NCI-H82 treated with DMSO at 0.1 percent for 48 hours (cell line): ENCODE data around the gene ZBTB40.

Source experiments
- DNase-seq: peaks from one replicate; lab custom pipeline; 2025; ENCODE audit not compliant: unreplicated experiment; lab: John Stamatoyannopoulos, UW

The ZBTB40 gene

DNA sequence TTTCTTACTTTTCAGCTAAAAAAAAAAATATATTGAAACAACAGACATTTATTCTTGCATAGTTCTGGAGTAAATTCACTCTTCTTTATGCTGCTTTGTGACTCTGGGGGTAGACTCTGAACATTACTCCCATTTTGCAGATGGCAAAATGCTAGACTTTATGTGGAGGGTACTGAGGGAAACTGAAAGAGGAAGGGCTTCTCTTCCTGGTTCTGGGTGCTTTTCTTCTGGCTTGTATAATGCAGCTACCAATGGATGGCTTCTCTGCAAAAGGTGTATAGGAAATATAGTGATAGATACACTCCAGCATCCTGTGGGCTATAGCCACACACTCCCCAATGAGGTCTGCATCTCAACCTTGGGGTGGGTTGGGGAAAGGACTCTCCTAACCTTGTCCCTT is 19.7 kb upstream of the ZBTB40 start:
- DNase-seq, result no peak

DNA sequence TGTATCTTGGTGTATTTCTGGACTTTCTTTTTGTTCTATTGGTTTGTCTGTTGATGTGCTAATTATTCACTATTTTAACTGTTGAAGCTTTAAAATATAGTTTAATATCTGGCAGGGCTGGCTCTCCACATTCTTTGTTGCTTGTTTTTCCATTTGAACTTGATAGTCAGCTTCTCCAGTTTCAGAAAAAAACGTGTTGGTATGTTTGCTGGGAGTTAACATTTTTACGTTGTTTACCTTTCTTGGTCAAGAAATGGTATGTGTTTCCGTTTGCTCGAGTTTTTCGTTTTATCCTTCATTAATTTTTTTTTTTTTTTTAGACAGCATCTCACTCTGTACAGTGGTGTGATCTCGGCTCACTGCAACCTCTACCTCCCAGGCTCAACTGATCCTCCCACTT is 16.9 kb upstream of the ZBTB40 start:
- no peak for DNase-seq

DNA sequence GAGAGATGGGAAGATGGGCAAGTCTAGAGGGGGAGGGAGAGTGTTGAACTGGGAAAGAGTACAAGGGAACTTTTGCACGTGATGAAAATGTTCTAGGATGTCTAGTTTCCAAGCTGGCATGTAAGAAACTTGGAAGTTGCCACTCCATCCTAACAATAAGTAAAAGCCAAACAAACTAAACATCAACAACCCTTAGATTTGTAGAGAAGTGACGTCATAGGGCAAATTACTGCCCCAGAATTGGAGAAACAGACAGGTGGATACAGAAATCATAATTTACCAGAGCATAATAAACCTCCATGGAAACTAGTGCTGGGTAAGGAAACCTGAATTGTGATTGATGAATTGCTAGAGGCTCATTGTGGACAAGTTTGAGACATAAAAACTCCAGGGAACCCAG is 14.7 kb upstream of the ZBTB40 start:
- no peak for DNase-seq

DNA sequence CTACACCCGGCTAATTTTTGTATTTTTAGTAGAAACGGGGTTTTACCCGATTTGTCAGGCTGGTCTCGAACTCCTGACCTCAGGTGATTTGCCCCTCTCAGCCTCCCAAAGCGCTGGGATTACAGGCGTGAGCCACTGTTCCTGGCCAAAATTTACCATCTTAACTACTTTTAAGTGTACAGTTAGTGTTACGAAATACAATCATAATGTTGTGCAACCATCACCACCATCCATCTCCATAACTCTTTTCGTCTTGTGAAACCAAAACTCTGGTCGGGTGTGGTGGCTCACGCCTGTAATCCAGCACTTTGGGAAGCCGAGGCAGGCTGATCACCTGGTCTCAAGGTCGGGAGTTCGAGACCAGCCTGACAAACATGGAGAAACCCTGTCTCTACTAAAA is 14.1 kb upstream of the ZBTB40 start:
- DNase-seq, result no peak

DNA sequence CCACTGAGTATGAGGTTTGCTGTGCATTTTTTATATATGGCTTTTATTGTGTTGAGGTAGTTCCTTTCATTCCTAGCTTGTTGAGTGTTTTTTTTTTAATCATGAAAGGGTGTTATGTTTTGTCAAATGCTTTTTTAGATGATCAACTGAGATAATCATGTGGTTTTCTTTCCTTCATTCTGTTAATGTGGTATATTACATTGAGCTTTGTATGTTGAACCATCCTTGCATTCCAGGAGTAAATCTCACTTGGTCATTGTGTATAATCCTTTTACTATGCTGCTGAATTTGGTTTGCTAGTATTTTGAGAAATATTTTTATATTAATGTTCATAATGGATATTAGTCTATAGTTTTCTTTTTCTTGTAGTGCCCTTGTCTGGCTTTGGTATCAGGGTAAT is 11.1 kb upstream of the ZBTB40 start:
- DNase-seq, result no peak

DNA sequence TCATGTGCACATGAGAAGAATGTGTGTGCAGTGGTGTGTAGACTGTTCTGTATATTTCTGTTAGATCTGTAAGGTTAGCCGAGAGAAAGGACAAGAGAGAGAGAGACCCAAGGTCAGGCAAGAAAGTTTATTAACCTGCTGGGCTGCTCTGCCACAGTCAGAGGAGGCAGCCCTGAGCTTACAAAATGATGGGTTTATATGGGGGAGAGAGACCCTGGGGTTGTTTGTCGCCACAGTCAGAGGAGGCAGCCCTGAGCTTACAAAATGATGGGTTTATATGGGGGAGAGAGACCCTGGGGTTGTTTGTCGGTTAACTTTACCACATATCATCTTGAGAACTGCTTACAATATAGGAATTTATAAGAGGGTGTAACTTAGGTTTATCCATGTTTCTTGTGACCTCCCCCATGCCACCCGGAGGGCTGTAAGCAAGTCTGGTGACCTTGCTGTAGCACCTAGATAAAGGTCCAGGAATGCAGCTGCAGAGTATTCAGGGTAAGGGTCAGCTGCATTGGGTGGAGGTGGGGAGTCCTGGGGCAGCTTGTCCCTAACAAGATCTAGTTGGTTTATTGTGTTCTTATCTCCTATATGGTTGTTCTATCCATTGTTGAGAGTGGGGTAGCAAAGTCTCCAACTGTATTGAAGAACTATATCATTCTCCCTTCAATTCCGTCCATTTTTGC is 9.3 kb upstream of the ZBTB40 start:
- DNase-seq, result no peak

DNA sequence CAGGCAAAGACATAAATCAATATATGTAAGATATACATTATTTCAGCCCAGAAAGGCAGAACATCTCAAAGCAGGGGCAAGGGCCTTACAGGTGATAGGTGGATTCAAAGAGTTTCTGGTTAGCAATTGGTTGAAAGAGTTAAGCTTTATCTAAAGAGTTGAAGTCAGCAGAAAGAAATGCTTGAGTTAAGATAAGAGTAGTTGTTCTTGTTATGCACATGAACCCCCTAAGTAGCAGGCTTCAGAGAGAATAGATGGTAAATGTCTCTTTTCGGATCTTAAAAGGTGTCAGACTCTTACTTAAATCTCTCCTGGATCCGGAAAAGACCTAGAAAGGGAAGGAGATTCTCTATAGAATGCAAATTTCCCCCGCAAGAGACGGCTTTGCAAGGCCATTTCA is 8.3 kb upstream of the ZBTB40 start:
- DNase-seq, result no peak

DNA sequence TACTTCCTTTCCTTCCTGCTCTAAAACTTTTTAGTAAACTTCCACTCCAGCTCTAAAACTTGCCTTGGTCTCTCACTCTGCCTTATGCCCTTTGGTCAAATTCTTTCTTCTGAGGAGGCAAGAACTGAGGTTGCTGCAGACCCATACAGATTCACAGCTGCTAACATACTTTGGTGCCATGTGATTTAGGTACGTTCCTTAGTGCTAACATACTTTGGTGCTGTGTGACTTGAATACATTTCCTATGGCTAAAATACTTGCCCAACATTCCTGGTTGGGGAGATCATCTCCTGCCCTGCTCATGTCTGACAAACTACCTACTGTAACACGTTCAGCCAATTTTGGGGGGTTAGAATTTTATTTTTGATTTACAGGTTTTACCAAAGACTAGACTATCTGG is 6.8 kb upstream of the ZBTB40 start:
- no peak for DNase-seq

DNA sequence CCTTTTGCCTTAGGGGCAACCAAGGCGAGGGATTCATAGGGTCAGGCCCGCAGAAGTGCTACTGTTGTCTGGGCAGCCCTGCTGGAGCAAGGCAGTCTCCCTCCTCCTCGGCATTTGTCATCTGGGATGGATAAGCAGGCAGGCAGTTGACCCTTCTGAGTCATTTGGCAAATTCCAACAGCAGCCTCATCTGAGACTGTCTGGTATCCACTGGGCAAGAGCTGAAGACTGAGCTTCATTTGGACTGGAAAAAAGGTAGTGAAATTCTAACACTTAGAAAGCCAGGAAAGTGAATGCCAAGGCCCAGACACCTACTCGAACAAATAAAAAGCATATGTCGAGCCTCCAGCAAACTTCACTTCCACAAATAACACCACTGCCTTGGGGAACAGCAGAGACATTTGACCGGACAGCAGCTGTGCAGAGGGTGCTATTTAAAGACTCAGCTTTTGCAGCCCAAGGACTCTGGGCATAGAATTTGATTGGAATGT is 4.0 kb upstream of the ZBTB40 start:
- no peak for DNase-seq

DNA sequence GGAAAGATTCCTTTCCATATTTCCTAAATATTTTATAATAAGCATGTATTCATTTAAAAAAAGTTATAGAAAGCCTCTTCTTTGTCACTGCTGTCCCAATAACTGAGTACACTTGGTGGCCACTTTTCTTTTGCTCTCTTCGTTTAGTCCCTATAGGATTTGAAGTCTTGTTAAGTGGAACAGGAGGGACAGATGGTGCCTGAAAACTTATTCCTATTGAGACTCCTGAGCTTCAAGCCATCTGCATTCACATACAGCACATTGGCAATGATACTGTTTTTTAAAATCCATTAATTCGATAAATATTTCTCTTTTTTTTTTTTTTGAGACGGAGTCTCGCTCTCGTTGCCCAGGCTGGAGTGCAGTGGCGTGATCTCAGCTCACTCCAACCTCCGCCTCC is 2.0 kb upstream of the ZBTB40 start:
- no peak for DNase-seq

DNA sequence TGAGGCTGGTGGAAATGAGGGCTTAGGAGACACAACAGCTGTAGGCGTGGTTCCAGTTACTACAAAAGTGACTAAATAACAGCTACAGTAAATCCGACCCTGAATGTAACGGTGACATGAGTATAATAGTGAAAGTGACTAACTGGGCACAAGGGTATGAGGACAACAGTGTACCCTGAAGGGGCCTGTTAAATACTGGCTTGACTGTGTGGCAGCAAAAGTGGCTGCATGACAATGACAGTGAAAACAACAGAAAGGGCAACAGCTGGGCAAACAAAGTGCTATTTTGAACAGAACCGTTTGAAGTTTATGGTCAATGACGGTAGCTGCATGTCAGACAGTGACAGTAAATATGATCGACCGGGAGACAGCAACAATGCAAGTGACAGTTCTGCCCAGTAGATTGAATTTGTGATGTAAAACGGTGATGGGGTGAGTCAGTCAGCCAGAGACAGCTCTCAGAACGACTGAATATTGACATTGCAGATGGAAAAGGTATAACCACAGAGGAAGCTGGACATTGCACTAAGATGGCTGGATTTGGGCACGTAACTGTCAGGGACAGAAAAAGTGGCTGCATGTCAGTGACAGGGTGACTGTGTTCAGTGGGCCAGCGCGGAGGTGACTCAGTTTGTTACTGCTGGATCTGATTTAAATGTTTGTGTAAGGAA is 1.2 kb upstream of the ZBTB40 start:
- no peak for DNase-seq

DNA sequence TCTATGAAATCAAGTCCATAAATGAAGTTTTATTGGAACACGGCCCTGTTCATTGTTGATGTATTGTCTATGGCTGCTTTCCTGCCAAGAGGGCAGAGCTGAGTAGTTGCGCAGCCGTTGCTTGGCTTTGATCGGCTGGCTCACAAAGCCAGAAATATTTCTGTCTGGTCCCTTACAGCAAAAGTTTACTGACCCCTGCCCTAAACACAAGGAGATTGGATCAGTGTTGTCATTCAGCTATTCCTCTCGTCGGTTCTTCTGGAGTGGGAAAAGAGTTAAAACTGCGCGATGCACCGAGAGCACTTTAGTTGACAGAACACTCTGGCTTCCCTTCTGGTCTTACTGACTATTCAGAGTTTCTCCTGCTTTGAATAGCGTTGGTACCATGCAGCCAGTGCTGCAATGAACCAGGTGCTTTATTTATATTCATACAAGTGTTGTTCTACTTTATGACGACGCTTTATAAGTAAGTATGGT is 868 bp downstream of the ZBTB40 start:
- DNase-seq, result no peak

DNA sequence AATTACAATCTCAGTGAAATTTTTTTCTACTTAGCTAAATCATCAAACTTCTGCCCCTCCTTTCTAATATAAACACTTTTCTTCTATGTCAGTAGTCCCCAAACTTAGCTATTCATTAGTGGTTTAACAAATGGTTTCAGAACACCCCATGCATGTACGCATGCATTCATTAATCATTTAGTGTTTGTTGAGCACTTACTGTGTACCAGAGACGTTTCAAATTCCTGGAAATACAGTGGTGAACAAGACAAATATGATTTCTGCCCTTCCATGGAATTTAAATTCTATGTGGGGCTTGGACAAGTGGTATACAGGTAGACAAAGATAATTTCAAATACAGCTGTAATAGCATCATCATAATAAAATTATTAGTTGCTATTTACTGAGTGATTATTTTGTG is 1.5 kb downstream of the ZBTB40 start:
- no peak for DNase-seq

DNA sequence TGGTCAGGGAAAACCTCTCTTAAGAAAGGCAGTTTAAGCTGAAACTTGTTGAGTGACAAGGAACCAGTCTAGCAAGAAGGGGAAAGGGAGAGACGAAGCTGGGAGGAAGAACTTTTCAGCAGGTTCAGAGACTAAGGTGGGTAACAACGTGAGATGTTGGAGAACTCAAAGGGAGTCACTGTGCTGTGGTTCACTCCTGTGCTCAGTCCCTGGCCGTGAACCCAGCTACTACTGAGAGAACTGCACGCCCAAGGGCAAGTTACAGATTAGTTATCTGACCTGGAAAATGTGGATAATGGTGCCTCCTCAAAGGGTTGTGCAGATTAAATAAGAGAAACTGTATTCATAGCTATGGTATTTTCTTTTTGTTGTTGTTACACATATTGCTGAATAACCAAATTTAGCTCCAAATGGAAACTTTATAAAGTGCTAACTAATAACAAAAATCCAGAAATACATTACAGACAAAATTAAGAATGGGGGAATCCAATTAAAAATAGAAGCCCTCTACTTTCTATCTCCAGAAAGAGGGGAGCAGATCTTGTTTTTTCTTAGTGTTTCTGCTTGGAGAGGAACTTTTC is 2.9 kb downstream of the ZBTB40 start:
- DNase-seq, result no peak

DNA sequence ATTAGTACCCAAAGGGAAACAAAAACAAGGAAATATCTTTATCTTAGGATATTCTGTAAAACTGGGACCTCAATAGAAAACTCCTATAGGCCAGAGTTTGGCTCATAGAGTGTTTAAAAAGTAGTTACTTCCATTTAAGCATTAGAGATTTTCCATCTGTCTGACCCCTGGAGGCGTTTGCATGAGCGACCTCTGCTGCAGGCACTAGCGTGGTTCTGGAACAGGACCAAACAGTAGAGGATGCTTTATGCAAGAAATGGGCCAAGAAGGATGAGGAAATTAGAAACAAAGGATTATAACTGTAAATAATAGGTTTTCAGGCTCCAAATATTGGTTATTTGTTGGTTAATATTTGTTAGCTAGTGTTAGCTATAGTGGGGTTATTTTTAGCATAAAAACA is 5.7 kb downstream of the ZBTB40 start:
- DNase-seq, result no peak

DNA sequence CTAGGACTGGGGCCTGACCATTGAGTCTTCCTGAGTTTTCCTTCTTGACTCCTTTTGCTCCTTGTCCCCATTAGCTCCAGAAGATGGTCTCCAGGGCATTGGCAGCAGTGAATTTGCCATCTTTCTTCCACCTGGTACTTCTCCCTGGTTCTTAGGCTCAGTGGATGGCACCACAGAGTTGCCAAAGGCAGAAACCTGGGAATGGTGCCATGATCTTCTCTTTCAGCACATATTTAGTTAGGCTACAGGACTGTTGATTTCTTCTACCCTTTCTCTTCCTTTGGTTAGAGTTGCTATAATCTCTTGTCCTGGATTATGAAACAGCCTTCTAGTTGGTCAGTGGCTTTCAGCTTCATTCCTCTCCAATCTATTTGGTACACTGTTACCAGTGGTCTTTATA is 6.2 kb downstream of the ZBTB40 start:
- no peak for DNase-seq

DNA sequence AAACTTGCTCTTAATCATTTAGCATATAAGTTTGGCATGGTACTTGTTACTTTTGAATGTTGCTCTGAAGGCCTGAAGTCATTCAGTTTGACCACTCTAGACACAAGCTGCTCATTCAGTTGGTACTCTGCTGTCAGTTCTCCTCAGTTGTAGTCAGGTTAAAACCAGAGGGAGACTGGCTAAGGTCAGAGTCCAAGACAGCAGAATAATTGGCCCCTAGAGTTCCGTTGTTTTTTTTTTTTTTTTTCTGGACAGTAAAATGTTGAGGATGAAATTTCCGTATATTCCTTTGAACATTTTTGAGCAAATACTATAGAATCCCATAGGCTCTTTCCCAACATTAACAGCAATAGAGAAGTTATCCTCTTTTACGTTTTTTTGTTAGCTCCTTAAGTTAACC is 9.4 kb downstream of the ZBTB40 start:
- no peak for DNase-seq

DNA sequence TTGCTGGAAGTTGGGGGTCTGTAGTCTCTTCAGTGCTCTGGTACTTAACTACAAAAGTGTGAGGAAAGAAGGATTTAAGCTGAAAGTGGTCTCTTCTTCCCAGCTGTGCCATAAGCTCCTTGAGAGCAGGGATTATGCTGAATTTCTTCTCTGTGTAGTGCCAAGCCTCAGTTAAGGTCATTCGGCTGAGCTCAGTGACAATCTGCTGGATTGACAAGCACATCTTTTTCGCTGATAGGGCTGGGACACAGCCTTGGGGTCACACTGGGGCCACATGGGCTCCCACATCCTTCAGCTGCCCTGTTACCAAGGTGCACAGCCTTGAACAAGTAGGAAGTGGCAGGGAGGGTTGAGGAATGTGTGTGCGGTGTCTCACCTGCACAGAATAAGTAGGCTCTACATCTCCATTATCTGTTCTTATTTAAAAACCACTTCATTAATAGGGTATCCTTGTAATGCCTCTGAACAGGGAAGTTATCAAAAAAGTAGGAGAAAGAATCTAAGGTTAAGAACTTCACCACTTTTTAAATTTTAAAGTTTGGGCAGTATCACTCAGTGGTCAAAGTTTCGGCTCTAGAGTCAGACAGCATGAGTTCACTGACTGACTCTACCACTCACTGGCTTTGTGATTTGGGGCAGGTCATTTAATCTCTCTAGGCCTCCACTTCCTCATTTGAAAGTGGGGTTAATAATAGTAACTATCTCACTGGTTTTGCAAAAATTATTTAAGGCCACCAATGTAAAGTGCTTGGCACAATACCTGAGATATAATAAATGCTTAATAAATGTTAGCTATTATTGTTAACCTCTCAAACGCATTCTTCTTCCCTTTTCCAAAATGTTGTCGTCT is 10.3 kb downstream of the ZBTB40 start:
- no peak for DNase-seq

DNA sequence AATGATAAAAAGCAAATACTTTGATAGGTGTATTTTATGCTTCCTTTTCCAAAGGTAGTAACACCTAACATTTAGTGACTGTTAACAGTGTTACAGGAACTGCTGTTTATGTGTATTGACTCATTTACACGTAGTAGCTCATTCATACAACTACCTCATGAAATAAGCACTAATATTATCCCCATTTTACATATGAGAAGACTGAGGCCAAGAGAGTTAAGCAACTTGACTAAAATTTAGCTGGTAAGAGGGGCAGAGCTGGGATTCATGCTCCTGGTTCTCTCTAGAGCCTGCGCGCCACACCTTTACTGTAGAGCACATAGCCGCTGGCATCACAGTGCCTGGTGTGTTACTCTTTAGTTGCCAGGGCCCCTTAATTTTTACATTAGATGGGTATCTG is 11.3 kb downstream of the ZBTB40 start:
- no peak for DNase-seq

DNA sequence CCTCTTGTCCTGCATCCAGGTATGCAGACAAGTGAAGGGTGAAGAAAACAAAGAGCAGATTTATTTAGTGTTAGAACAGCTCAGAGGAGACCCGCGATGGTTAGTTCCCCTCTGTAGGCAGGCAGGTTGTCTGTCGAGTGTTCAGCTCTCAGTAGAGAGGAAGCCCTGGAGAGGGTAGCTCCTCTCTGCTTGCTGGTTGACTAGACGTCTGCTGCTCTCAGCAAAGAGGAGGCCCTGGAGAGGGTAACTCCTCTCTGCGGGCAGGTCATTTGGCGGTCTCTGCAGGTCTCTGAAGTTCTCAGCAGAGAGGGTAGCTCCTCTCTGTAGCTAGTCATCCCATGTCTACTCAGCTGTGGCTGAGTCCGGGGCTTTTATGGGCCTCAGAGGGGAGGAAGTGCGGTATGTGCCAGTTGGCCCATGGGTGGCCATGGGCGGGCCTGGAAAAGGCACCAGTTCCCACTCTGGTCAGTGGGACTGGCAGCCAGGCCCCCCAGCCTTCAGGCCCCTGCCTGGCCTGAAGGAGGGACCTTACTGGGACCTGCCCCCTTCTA is 13.4 kb downstream of the ZBTB40 start:
- DNase-seq, result no peak

DNA sequence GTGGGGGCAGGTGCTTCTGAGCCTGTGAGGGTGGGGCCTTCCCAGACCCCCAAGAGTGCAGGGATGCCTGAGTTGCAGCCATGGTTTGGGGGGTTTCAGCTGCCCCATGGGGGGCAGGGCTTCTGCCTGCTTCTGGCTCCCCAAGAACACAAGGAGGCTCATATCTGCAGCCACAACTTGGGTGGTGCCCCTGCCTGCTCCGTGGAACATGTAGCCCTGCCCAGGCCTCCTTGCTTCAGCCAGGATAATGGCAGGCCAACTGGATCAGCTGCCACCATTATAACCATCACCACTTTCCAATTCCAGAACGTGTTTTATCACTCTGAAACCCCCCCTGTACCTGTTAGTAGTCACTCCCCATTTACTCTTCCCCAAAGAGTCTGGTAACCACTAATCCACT is 14.0 kb downstream of the ZBTB40 start:
- no peak for DNase-seq
